Activated naive CD4-positive, alpha-beta T cell treated with anti-CD3 and anti-CD28 coated beads, Interleukin-2, amount 10 ng/mL, durations not matched to agents 7 days and 5 days (primary cell): ENCODE measurements around the gene LGR5.

ENCODE experiments used
- CTCF ChIA-PET: fragments of 350-600 bp; sonication (Branson Sonifier 250); formaldehyde crosslinking; loops from one replicate; lab custom pipeline; 2021; ENCODE audit warnings: antibody characterized with exemption; lab: Charles Lee
- DNase-seq: peaks from one replicate; pipeline ENCODE4 v3.0.0-alpha.2; 2020
- H3K27ac Mint-ChIP-seq: one replicate; pipeline ENCODE4 v1.8.0; 2021; ENCODE audit warnings: mild to moderate bottlenecking, moderate library complexity, mixed read lengths
- H3K27me3 Mint-ChIP-seq: one replicate; pipeline ENCODE4 v1.8.0; 2021; ENCODE audit warnings: mild to moderate bottlenecking, mixed read lengths
- H3K36me3 Mint-ChIP-seq: one replicate; pipeline ENCODE4 v1.8.0; 2021; ENCODE audit warnings: mixed read lengths
- H3K4me1 Mint-ChIP-seq: one replicate; pipeline ENCODE4 v1.8.0; 2021; ENCODE audit warnings: mixed read lengths
- H3K4me3 Mint-ChIP-seq: one replicate; pipeline ENCODE4 v1.8.0; 2021; ENCODE audit warnings: mild to moderate bottlenecking, moderate library complexity, mixed read lengths
- H3K9me3 Mint-ChIP-seq: one replicate; pipeline ENCODE4 v1.8.0; 2021; ENCODE audit warnings: mixed read lengths

The LGR5 gene

DNA sequence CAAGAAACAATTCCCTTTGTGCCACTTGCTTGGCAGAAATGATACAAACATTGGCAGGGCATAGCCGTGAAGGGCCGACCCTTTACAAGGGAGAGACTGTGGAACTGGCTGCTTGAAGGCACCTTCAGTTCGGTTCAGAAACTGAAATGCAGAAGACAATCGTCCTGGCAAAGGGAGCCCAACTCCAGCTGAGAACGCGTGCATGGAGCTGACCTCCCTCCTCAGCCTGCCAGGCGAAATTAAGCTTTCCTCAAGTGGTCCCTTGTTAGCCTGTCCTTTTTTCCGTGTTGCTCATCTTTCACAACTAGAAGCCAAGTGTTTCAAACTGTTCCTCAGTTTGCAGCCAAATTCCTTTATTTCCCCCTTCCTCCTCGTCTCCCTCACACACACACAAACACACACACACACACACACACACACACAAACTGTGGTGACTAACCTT lies 8.1 kb downstream of the LGR5 start:
- H3K4me3 Mint-ChIP-seq, result no peak overlapping the region
- H3K36me3 Mint-ChIP-seq, result no peaks in the 10 kb centered on the region
- no peak overlapping the region for H3K27ac Mint-ChIP-seq
- no peak for DNase-seq
- CTCF ChIA-PET, result no interaction called here
- no peaks in the 10 kb centered on the region for H3K9me3 Mint-ChIP-seq
- H3K4me1 Mint-ChIP-seq, result no peaks in the 10 kb centered on the region
- peaks cover 22% of the 10 kb centered on the region for H3K27me3 Mint-ChIP-seq

GRCh38 chr12:71448150-71448581 lies 8.6 kb downstream of the LGR5 start:
- H3K36me3 Mint-ChIP-seq, result no peaks in the 10 kb centered on the region
- H3K27ac Mint-ChIP-seq, result no peak overlapping the region
- peaks cover 17% of the 10 kb centered on the region for H3K27me3 Mint-ChIP-seq
- DNase-seq, result no peak
- no peak overlapping the region for H3K4me3 Mint-ChIP-seq
- no peaks in the 10 kb centered on the region for H3K9me3 Mint-ChIP-seq
- CTCF ChIA-PET, result no interaction called here
- H3K4me1 Mint-ChIP-seq, result no peaks in the 10 kb centered on the region

- Mint-ChIP-seq H3K27me3 (peaks cover 19% of the 10 kb centered on the region), H3K27ac (no peak overlapping the region), H3K9me3 (no peaks in the 10 kb centered on the region), H3K4me3 (no peak overlapping the region), H3K36me3 (no peaks in the 10 kb centered on the region), H3K4me1 (no peaks in the 10 kb centered on the region)
- no peak for DNase-seq
- CTCF ChIA-PET, result no interaction called here
Measured at GRCh38 chr12:71449373-71450070, 9.9 kb downstream of the LGR5 start.

- Mint-ChIP-seq H3K4me1 (no peaks in the 10 kb centered on the region), H3K9me3 (no peaks in the 10 kb centered on the region), H3K27me3 (peaks cover 22% of the 10 kb centered on the region), H3K36me3 (no peaks in the 10 kb centered on the region), H3K27ac (no peak overlapping the region), H3K4me3 (no peak overlapping the region)
- CTCF ChIA-PET, result interaction anchor here (1.1 kb wide), 1 partner anchor 33 kb away, joined by 3 read pairs; no protein-coding TSS in a partner anchor
- DNase-seq, result no peak
Measured at GRCh38 chr12:71452006-71452405, 12.4 kb downstream of the LGR5 start.

DNA sequence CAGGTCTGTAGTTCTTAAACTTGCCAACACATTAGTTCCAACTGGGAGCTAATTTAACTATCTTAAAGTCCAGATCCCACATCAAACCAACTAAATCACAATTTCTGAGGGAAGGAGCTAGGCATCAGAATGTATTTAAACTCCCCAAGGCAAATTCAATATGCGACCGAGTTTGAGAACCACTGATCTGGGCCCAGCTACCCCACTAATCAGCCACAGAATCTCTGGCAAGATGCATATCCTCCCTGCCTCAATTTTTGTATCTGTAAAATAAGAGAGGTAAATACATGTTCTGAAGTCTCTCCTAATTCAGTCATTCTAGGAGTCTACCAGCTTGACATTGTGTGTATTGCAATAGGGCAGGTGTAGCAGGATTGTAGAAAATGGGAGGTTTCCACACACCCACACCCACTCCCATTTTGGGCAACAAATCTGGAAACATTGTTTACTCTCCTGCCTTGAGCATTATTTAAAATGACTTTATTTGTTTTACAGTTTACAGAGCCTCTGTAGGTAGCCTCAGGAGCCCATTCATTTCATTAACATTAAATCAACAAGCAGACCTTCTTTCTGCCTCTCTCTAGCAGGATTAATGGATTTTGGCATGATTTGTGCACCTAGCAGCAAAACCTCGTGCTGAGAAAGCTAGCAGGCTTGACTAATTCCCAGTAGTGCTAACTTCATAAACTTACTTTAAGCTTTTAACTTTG lies 15.6 kb downstream of the LGR5 start:
- H3K36me3 Mint-ChIP-seq, result no peaks in the 10 kb centered on the region
- H3K4me1 Mint-ChIP-seq, result no peaks in the 10 kb centered on the region
- H3K4me3 Mint-ChIP-seq, result no peak overlapping the region
- H3K27me3 Mint-ChIP-seq, result peaks cover 13% of the 10 kb centered on the region
- DNase-seq, result no peak
- CTCF ChIA-PET, result no interaction called here
- no peak overlapping the region for H3K27ac Mint-ChIP-seq
- H3K9me3 Mint-ChIP-seq, result no peaks in the 10 kb centered on the region

DNA sequence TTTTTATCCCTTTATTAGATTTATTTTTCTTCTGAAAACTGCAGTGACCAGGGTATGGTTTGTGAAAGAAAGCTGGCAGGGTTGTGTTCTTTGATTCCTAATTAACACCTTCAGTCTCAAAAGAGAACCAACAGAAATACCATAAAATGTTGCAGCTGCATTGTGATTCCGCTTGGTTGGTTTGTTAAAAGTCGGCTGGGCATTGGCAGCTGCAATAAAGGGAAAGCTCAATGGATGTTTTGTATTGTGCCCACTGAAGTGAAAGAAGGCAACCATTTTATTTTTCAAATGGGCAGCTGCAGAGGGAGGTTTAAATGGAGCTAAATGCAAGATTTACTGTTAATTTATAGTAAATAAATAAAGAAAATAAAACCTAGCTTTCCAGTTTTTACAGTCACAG lies 16.7 kb downstream of the LGR5 start:
- no peaks in the 10 kb centered on the region for H3K4me1 Mint-ChIP-seq

GRCh38 chr12:71456990-71457389 lies 17.4 kb downstream of the LGR5 start:
- no peak overlapping the region for H3K4me3 Mint-ChIP-seq
- no peaks in the 10 kb centered on the region for H3K4me1 Mint-ChIP-seq
- H3K36me3 Mint-ChIP-seq, result no peaks in the 10 kb centered on the region
- DNase-seq, result no peak
- no peaks in the 10 kb centered on the region for H3K9me3 Mint-ChIP-seq
- H3K27me3 Mint-ChIP-seq, result peaks cover 13% of the 10 kb centered on the region
- H3K27ac Mint-ChIP-seq, result no peak overlapping the region
- CTCF ChIA-PET, result no interaction called here

More for the DNA sequence above, 16.7 kb downstream of the LGR5 start:
- Mint-ChIP-seq H3K27ac (no peak overlapping the region), H3K27me3 (peaks cover 13% of the 10 kb centered on the region), H3K36me3 (no peaks in the 10 kb centered on the region), H3K9me3 (no peaks in the 10 kb centered on the region), H3K4me3 (no peak overlapping the region)
- no peak for DNase-seq
- CTCF ChIA-PET, result interaction anchor here (0.7 kb wide), 1 partner anchor 12 kb away, joined by 3 read pairs; no protein-coding TSS in a partner anchor

DNA sequence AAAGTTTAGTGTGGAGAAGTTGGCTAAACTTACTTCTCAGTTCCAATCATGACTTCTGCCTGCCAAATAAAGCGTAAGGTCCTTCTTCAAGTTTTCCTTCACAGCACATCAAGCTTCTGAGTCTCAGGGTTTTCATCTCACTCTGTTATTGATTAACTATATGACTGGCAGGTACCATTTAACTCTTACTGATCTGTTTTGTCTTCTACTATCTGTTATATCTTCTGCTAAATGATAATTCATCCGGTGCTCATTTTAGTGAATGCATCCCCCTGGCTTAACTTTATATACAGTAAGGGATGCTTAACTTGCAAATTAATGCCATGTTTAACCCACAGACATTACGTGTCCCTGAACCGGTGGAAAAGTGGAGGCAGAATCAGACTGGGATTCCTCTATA lies 20.7 kb downstream of the LGR5 start:
- CTCF ChIA-PET, result no interaction called here
- H3K9me3 Mint-ChIP-seq, result no peaks in the 10 kb centered on the region
- DNase-seq, result no peak
- H3K36me3 Mint-ChIP-seq, result no peaks in the 10 kb centered on the region
- H3K27me3 Mint-ChIP-seq, result peaks cover 4% of the 10 kb centered on the region
- H3K4me3 Mint-ChIP-seq, result no peak overlapping the region
- H3K4me1 Mint-ChIP-seq, result no peaks in the 10 kb centered on the region
- no peak overlapping the region for H3K27ac Mint-ChIP-seq

DNA sequence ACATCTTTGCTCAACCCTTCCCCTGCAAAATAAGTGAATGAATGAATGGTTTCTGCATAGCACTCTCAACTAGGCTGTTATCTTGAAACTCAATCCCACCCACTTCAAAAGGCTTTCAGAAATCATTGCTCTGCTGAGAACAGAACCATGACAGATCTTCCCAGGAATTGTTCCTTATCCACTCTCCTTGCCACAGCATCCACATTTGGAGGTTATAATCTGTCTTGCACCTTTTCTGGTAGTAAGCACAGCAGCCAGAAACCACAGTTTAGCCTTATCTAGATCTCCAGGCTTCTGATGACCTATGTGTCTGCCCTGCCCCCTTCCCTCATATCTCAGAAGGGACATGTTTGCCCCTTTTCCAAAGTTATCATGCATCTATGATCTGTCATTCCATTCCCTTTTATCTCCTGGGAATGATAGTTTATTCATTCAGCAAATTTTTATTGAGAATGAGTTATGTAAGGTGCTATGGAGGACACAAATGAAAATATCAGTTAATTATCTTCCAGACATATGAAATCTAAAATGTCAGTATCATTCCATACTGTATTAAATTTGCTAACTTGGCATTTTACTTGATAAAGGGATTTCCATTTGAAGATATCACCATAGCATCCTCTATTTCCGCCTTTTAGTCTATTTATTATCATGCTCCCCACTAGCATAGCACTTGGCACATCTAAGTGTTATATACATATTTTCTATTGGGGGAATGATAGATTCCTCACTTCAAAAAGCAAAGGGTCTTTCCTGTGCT lies 21.4 kb downstream of the LGR5 start:
- H3K4me1 Mint-ChIP-seq, result no peaks in the 10 kb centered on the region
- no peaks in the 10 kb centered on the region for H3K36me3 Mint-ChIP-seq
- CTCF ChIA-PET, result no interaction called here
- no peak for DNase-seq
- H3K27ac Mint-ChIP-seq, result no peak overlapping the region
- H3K27me3 Mint-ChIP-seq, result peaks cover 4% of the 10 kb centered on the region
- no peaks in the 10 kb centered on the region for H3K9me3 Mint-ChIP-seq
- H3K4me3 Mint-ChIP-seq, result no peak overlapping the region

GRCh38 chr12:71461787-71462328 lies 22.3 kb downstream of the LGR5 start:
- no peaks in the 10 kb centered on the region for H3K9me3 Mint-ChIP-seq
- CTCF ChIA-PET, result no interaction called here
- H3K36me3 Mint-ChIP-seq, result no peaks in the 10 kb centered on the region
- H3K27ac Mint-ChIP-seq, result no peak overlapping the region
- H3K4me3 Mint-ChIP-seq, result no peak overlapping the region
- H3K27me3 Mint-ChIP-seq, result peaks cover 4% of the 10 kb centered on the region
- no peaks in the 10 kb centered on the region for H3K4me1 Mint-ChIP-seq
- DNase-seq, result no peak

DNA sequence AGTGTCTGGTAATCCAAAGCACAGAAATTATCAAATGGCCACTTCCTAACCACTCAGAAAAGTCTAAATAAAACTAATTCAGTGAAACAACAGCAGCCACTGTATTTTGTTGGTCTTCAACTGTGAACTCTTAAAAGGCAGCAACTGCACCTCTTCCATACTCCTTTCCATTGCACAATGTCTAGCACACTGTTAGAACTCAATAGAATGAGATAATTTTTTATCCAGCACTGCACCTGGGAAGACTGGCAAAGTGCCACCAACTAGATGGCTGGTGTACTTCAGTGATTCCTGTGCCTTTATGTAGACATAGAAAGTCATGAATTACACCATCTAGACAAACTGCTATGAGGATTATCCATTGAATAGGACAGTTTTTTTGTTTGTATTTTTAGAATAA lies 26.2 kb downstream of the LGR5 start:
- H3K27me3 Mint-ChIP-seq, result no peaks in the 10 kb centered on the region
- H3K9me3 Mint-ChIP-seq, result no peaks in the 10 kb centered on the region
- CTCF ChIA-PET, result no interaction called here
- no peak overlapping the region for H3K27ac Mint-ChIP-seq
- H3K4me3 Mint-ChIP-seq, result no peak overlapping the region
- H3K4me1 Mint-ChIP-seq, result no peaks in the 10 kb centered on the region
- no peak for DNase-seq
- no peaks in the 10 kb centered on the region for H3K36me3 Mint-ChIP-seq

DNA sequence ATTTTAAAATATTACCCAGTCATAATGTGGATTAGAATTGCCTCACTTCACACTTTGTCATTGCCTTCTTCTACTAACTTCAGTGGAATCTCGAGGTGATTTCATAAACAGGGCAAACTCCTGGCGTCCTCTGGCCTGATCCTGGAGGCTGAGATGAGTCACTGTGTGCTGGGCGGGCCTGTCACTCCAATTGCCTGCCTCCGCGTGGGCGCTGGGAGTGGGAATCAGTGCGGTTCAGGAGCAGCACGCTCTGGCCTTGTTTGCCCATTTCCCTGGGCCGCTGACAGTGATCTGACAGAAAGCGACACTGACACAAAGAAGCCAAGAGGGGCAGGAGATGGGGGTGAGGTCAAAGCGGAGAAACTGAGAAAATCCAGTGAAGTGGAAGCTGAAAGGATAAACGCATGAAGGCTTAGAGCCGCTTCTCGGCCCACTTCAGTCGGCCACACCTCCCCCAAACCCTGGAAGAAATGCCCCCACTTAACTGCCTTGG lies 29.7 kb downstream of the LGR5 start:
- DNase-seq, result no peak

DNA sequence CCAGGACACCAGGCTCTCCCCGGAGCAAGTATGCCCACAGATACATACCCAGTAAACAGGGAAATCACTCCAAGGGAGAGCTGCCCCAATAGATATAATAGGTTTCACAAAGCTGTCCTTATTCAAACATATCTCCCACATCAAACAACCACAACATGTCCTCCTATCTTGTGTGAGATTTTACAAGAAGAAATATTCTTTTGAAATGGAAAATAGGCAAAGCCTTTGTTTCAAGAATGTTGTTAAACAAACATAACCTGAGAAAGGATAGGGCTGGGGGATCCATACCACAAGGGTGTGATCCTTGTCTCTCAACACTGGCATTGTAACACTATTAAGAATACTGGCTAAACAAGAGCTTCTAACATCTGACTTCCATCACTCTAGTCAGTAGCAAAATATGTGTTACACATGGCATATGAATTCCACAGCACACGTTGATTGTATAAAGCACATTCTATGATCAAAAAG lies 32.9 kb downstream of the LGR5 start:
- Mint-ChIP-seq H3K27ac (no peak overlapping the region), H3K9me3 (no peaks in the 10 kb centered on the region), H3K4me1 (no peaks in the 10 kb centered on the region), H3K36me3 (no peaks in the 10 kb centered on the region), H3K27me3 (no peaks in the 10 kb centered on the region), H3K4me3 (no peak overlapping the region)
- DNase-seq, result no peak
- CTCF ChIA-PET, result no interaction called here

More for the DNA sequence above, 29.7 kb downstream of the LGR5 start:
- CTCF ChIA-PET, result no interaction called here
- H3K27me3 Mint-ChIP-seq, result no peaks in the 10 kb centered on the region
- H3K4me1 Mint-ChIP-seq, result no peaks in the 10 kb centered on the region
- H3K27ac Mint-ChIP-seq, result no peak overlapping the region
- no peak overlapping the region for H3K4me3 Mint-ChIP-seq
- H3K36me3 Mint-ChIP-seq, result no peaks in the 10 kb centered on the region
- no peaks in the 10 kb centered on the region for H3K9me3 Mint-ChIP-seq

DNA sequence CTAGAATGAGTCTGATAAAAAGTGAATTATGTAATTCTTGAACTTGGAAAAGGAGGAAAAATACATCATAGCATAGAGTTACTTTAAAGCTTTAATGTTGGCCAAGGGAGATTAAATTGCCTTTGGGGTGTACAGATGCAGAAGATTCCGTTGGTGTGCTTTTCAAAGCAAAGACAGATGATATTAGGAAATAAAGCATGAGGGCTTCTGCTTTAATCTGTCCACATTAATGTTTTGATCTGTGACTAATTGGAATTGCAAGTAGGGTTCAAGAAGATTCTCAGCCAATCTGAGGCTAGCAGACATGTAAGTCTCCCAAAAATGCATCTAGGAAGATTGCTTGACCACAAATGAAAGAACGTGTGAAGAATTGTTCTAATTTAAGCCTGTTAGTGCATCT lies 35.2 kb downstream of the LGR5 start:
- Mint-ChIP-seq H3K9me3 (no peaks in the 10 kb centered on the region), H3K36me3 (no peaks in the 10 kb centered on the region), H3K27me3 (peaks cover 4% of the 10 kb centered on the region), H3K27ac (no peak overlapping the region), H3K4me3 (no peak overlapping the region), H3K4me1 (no peaks in the 10 kb centered on the region)
- CTCF ChIA-PET, result no interaction called here
- no peak for DNase-seq
